Measurements from ENCODE around the gene MMP19. TPM values are rescaled to one million over a fixed set of nuclear protein-coding genes. Genes with fewer than 3 reads are reported as not detected.

MMP19 gene
- total and polyA plus RNA-seq, 2 experiments from 2014 or later, result 1.4 TPM; not detected in 1

DNA sequence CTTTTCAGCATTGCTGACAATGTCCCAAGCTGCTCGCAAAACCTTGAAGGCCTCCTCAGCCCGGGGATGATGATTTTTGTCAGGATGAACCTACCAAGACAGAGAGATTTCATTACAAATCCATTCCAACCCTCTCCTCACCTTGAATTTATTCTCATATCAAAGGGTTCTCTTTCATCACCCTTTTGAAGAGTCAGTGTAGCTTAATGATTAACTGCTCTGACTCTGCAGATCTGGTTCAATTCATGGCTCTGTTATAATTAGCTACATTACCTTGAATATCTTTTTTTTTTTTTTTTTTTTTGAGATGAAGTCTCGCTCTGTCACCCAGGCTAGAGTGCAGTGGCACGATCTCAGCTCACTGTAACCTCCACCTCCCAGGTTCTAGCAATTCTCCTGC, 19.3 kb downstream of the MMP19 start:
- no peaks in the 10 kb centered on the region for H3K27me3 ChIP-seq
- H3K27ac ChIP-seq, result peak overlapping the region; percentile 9
- no peaks in the 10 kb centered on the region for H3K4me1 ChIP-seq (ENCODE audit: low read depth)
- no peak for TF ChIP-seq CTCF (IDR thresholded peaks at IDR 0.05; ENCODE audit: low read depth, low read length)
- DNase-seq (ENCODE audit: low read depth in 1 of 2, low spot score in 1 of 2), result no peak
- no peak overlapping the region for H3K4me3 ChIP-seq
- no peaks in the 10 kb centered on the region for H3K9me3 ChIP-seq (ENCODE audit: low read depth)
- peaks cover 39% of the 10 kb centered on the region for H3K36me3 ChIP-seq

DNA sequence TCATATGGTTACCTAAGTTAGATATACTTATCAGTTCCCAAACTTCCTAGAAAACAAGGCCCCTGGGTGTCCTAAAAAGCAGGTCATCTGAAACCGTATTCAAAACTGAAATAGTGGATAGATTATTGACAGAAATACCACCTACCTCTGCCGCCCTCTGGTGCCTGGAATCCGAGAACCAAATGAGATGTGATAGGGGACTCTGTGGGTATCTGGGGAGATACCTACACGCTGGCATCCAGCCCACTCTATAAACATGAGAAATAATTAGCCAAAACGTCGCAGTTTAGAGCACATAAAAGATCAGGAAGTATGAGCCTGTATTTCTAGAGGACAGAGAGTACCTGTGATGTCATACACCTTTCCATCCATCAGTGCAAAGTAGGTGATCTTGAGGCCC, 20.5 kb downstream of the MMP19 start:
- Histone ChIP-seq H3K4me3 (no peak overlapping the region), H3K4me1 (ENCODE audit: low read depth) (no peaks in the 10 kb centered on the region), H3K36me3 (peaks cover 39% of the 10 kb centered on the region), H3K27me3 (no peaks in the 10 kb centered on the region), H3K27ac (peak overlapping the region; percentile 6), H3K9me3 (ENCODE audit: low read depth) (no peaks in the 10 kb centered on the region)
- peak; percentile 27 for TF ChIP-seq CTCF (IDR thresholded peaks at IDR 0.05; ENCODE audit: low read depth, low read length)
- DNase-seq (ENCODE audit: low read depth in 1 of 2, low spot score in 1 of 2), result peak in 1 of 2 donors; percentile 42

- Histone ChIP-seq H3K9me3 (ENCODE audit: low read depth) (no peaks in the 10 kb centered on the region), H3K27me3 (no peaks in the 10 kb centered on the region), H3K36me3 (peaks cover 39% of the 10 kb centered on the region), H3K4me1 (ENCODE audit: low read depth) (peaks cover 10% of the 10 kb centered on the region), H3K27ac (no peak overlapping the region), H3K4me3 (no peak overlapping the region)
- DNase-seq (ENCODE audit: low read depth in 1 of 2, low spot score in 1 of 2), result peak in 1 of 2 donors; percentile 26
- peak; percentile 31 for TF ChIP-seq CTCF (IDR thresholded peaks at IDR 0.05; ENCODE audit: low read depth, low read length)
These were observed 22.1 kb downstream of the MMP19 start for GRCh38 chr12:55820679-55821078.

DNA sequence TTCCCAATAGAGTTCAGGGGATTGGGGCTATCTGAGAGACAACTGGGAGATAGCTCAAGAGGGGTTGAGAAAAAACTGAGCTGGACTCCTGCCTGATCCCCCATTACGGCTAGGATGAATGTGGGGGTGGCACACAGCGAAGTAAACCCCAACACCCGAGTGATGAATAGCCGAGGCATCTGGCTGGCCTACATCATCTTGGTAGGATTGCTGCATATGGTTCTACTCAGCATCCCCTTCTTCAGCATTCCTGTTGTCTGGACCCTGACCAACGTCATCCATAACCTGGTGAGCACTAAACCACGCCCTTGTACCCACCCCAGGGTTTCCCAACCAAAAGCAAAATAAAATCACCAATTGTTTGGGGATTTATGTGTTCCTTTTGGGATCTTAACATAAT, 23.9 kb downstream of the MMP19 start:
- H3K4me3 ChIP-seq, result peak overlapping the region; percentile 92
- H3K4me1 ChIP-seq (ENCODE audit: low read depth), result peaks cover 18% of the 10 kb centered on the region
- TF ChIP-seq CTCF (IDR thresholded peaks at IDR 0.05; ENCODE audit: low read depth, low read length), result no peak
- H3K9me3 ChIP-seq (ENCODE audit: low read depth), result no peaks in the 10 kb centered on the region
- H3K27me3 ChIP-seq, result no peaks in the 10 kb centered on the region
- no peak for DNase-seq (ENCODE audit: low read depth in 1 of 2, low spot score in 1 of 2)
- H3K27ac ChIP-seq, result no peak overlapping the region
- peaks cover 42% of the 10 kb centered on the region for H3K36me3 ChIP-seq

DNA sequence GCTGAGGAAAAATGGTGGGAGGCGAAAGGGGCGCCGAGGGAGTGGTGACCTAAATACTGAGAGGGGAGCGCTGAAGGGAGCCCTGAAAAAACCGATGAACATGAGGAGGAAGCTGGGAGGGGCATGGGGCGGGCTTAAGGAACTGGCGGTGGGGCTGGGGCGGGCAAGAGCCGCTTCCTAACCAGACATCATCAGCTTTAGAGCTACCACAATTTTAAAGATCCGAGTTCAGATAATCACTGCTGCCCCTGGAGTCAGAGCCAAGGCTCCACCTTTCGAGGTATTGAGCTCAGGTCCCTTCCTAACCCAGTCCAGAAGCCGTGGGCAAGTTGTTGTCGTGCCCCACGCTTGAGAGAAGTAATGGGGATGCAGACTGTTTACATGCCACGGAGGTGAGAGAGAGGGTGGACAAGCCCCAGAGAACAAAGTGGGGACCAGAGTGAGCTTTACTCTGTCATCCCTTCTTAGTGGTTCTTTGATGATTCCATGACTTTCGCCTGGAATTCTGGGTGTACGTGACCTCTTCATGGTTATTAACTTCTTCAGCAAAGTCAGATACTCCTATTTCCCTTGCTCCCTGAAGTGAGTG, 24.5 kb downstream of the MMP19 start:
- H3K4me1 ChIP-seq (ENCODE audit: low read depth), result peaks cover 18% of the 10 kb centered on the region
- H3K9me3 ChIP-seq (ENCODE audit: low read depth), result no peaks in the 10 kb centered on the region
- no peak overlapping the region for H3K27ac ChIP-seq
- DNase-seq (ENCODE audit: low read depth in 1 of 2, low spot score in 1 of 2), result no peak
- peak overlapping the region; percentile 92 for H3K4me3 ChIP-seq
- peaks cover 41% of the 10 kb centered on the region for H3K36me3 ChIP-seq
- H3K27me3 ChIP-seq, result no peaks in the 10 kb centered on the region
- TF ChIP-seq CTCF (IDR thresholded peaks at IDR 0.05; ENCODE audit: low read depth, low read length), result no peak

Data from cardiac muscle cell (in vitro differentiated cells and primary cell).